ENCODE data around the gene ELL2.

Gene ELL2

DNA sequence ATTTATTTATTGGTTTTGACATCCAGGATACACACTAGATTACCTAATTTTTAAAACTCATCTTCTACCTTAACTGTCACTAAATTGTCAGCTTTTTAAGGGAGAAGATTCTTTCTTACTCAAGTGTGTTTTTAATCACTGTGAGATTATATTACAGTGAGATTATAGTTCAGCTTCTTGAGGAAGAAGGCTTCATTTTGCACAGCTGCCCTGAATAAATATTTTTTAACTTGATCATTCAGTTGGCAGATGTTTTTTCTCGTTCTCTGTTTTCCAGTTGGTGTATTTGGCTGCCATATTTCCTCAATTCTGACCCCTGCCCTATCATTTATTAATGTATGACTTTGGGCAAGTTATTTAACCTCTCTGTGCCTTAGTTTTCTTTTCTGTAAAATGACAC, 15.0 kb upstream of the ELL2 start:
- H3K4me1 ChIP-seq = no peaks in the 10 kb centered on the region
- H2AFZ ChIP-seq = no peak overlapping the region
- no peaks in the 10 kb centered on the region for H3K79me2 ChIP-seq
- TF ChIP-seq, protein P1, sequence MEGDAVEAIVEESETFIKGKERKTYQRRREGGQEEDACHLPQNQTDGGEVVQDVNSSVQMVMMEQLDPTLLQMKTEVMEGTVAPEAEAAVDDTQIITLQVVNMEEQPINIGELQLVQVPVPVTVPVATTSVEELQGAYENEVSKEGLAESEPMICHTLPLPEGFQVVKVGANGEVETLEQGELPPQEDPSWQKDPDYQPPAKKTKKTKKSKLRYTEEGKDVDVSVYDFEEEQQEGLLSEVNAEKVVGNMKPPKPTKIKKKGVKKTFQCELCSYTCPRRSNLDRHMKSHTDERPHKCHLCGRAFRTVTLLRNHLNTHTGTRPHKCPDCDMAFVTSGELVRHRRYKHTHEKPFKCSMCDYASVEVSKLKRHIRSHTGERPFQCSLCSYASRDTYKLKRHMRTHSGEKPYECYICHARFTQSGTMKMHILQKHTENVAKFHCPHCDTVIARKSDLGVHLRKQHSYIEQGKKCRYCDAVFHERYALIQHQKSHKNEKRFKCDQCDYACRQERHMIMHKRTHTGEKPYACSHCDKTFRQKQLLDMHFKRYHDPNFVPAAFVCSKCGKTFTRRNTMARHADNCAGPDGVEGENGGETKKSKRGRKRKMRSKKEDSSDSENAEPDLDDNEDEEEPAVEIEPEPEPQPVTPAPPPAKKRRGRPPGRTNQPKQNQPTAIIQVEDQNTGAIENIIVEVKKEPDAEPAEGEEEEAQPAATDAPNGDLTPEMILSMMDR (IDR thresholded peaks at IDR 0.05) = no peak
- no peak overlapping the region for H3K9ac ChIP-seq
- H3K4me3 ChIP-seq (ENCODE audit: low read depth, low read length) = no peak overlapping the region
- no peak overlapping the region for H3K4me2 ChIP-seq (ENCODE audit: low read length)
- H3K27me3 ChIP-seq (ENCODE audit: control insufficient read depth, insufficient read depth, low read length) = no peaks in the 10 kb centered on the region
- H3K27ac ChIP-seq = no peak overlapping the region
- no peaks in the 10 kb centered on the region for H3K9me3 ChIP-seq (ENCODE audit: control insufficient read depth, low read length)
- H3K36me3 ChIP-seq (ENCODE audit: control insufficient read depth, insufficient read depth, low read length) = no peaks in the 10 kb centered on the region

DNA sequence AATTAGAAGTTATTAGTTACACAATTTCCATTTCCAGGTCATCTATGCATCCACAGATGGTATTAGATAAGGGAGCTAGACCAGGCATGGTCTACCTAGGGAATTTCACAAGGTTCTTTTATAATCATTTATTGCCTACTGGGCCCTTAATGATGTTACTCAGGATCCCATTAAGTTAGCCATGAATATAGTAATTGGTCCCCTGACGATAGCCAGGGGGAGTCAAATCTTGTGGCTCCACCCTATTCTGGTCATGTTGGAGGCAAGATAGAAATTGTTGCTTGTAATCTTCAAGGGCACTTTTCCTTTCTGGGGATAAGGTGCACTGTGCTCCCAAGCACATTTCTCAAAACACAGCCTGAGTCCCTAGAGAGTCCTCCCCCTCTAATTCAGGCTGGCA, 14.1 kb upstream of the ELL2 start:
- Histone ChIP-seq H2AFZ (no peak overlapping the region), H3K27ac (no peak overlapping the region), H3K27me3 (ENCODE audit: control insufficient read depth, insufficient read depth, low read length) (no peaks in the 10 kb centered on the region)

DNA sequence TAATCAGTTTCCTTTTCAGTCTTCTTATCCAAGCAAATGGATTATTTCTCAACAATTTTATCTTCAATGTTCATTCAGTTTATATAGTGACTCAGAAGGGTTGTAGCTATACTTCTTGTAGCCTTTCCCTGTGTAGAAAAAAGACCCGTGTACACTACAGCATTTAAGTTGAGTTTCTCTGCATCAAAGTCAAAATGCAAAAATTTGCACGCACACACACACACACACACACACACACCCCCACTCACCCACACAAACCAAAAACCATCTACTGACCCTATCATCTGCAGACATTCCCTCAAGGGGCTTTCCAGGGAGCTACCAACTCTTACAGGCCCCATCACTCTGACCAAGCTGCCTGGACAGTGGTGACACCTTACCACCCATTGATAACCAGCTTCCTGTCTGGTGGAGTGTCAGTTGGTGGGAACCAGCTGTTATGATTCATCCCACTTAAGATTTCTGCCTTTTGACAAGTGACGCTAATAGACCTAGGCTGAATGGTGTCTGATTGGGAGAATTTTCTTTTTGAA, 12.2 kb upstream of the ELL2 start:
- no peaks in the 10 kb centered on the region for H3K36me3 ChIP-seq (ENCODE audit: control insufficient read depth, insufficient read depth, low read length)
- no peak overlapping the region for H2AFZ ChIP-seq
- H3K9me3 ChIP-seq (ENCODE audit: control insufficient read depth, low read length) = no peaks in the 10 kb centered on the region
- no peaks in the 10 kb centered on the region for H3K79me2 ChIP-seq
- H3K4me1 ChIP-seq = no peaks in the 10 kb centered on the region
- no peak overlapping the region for H3K27ac ChIP-seq
- no peaks in the 10 kb centered on the region for H3K27me3 ChIP-seq (ENCODE audit: control insufficient read depth, insufficient read depth, low read length)
- H3K4me2 ChIP-seq (ENCODE audit: low read length) = no peak overlapping the region
- H3K4me3 ChIP-seq (ENCODE audit: low read depth, low read length) = no peak overlapping the region
- H3K9ac ChIP-seq = no peak overlapping the region
- TF ChIP-seq, protein P1 (IDR thresholded peaks at IDR 0.05) = no peak

More for the DNA sequence above, 14.1 kb upstream of the ELL2 start:
- no peak overlapping the region for H3K4me2 ChIP-seq (ENCODE audit: low read length)
- H3K4me1 ChIP-seq = no peaks in the 10 kb centered on the region
- H3K9me3 ChIP-seq (ENCODE audit: control insufficient read depth, low read length) = no peaks in the 10 kb centered on the region
- H3K4me3 ChIP-seq (ENCODE audit: low read depth, low read length) = no peak overlapping the region
- TF ChIP-seq, protein P1 (IDR thresholded peaks at IDR 0.05) = no peak
- H3K36me3 ChIP-seq (ENCODE audit: control insufficient read depth, insufficient read depth, low read length) = no peaks in the 10 kb centered on the region
- H3K9ac ChIP-seq = no peak overlapping the region
- no peaks in the 10 kb centered on the region for H3K79me2 ChIP-seq

DNA sequence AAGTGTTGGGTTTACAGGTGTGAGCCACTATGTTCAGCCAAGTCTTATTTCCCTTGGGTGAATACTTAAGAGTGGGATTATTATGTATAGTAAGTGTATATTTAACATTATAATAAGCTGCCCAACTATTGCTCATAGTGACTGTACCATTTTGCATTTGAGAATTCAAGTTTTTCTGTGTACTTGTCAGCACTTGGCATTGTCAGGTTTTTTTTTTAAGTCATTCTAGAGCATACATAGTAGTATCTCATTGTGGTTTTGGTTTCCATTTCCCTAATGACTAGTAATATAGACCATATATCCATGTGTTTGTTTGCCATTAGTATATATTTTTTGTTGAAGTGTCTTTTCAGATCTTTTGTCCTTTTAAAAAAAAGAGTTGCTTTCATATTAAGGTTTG, 10.5 kb upstream of the ELL2 start:
- TF ChIP-seq, protein P1 (IDR thresholded peaks at IDR 0.05) = no peak

DNA sequence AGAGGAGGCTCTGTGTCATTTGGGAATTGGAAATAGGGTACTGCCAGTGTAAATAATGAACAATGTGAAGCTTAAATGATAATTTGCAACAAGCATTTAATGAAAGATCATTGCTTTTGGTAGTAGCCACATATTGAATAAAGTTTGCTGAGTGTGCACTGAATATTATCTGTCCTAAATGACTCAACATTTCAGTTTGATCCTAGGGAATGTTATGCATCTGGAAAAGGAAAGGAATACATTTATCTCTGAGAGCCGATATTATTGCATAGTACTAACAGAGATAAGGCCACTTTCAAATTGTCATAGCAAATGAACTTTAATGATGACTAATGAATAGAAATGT, 8.7 kb upstream of the ELL2 start:
- Histone ChIP-seq H3K36me3 (ENCODE audit: control insufficient read depth, insufficient read depth, low read length) (no peaks in the 10 kb centered on the region), H3K4me3 (ENCODE audit: low read depth, low read length) (no peak overlapping the region), H3K4me1 (no peaks in the 10 kb centered on the region), H3K9ac (no peak overlapping the region), H3K4me2 (ENCODE audit: low read length) (no peak overlapping the region), H3K9me3 (ENCODE audit: control insufficient read depth, low read length) (no peaks in the 10 kb centered on the region), H3K79me2 (no peaks in the 10 kb centered on the region), H3K27me3 (ENCODE audit: control insufficient read depth, insufficient read depth, low read length) (no peaks in the 10 kb centered on the region), H2AFZ (no peak overlapping the region), H3K27ac (no peak overlapping the region)
- TF ChIP-seq, protein P1 (IDR thresholded peaks at IDR 0.05) = no peak

More for the DNA sequence above, 10.5 kb upstream of the ELL2 start:
- no peaks in the 10 kb centered on the region for H3K27me3 ChIP-seq (ENCODE audit: control insufficient read depth, insufficient read depth, low read length)
- no peaks in the 10 kb centered on the region for H3K4me1 ChIP-seq
- H3K9ac ChIP-seq = no peak overlapping the region
- H2AFZ ChIP-seq = no peak overlapping the region
- H3K79me2 ChIP-seq = no peaks in the 10 kb centered on the region
- H3K4me2 ChIP-seq (ENCODE audit: low read length) = no peak overlapping the region
- H3K4me3 ChIP-seq (ENCODE audit: low read depth, low read length) = no peak overlapping the region
- H3K27ac ChIP-seq = no peak overlapping the region
- no peaks in the 10 kb centered on the region for H3K36me3 ChIP-seq (ENCODE audit: control insufficient read depth, insufficient read depth, low read length)
- H3K9me3 ChIP-seq (ENCODE audit: control insufficient read depth, low read length) = no peaks in the 10 kb centered on the region

Data from parathyroid adenoma (tissue), 2 donors.